WTC11 (cell line): ENCODE results near the gene KLK14.
A peak's percentile ranks its signal among the peaks of the same experiment; 100 is the strongest.

Experiments used
- ATF3 ChIP-seq: sonication (generic); formaldehyde crosslinking; conservative IDR thresholded peaks from 2 replicates; pipeline ENCODE4 v1.8.1; 2022; ENCODE audit warnings: mild to moderate bottlenecking, missing genetic modification reagents
- CREB1 ChIP-seq: sonication (generic); formaldehyde crosslinking; IDR thresholded peaks from 2 replicates; pipeline ENCODE4 v1.8.0; 2023; ENCODE audit warnings: mild to moderate bottlenecking, missing genetic modification reagents
- CTCF ChIP-seq: fragments of 200-600 bp; IDR thresholded peaks from 2 replicates; pipeline ENCODE4 v1.8.0; 2022; ENCODE audit warnings: antibody characterized with exemption
- E2F5 ChIP-seq: sonication (generic); formaldehyde crosslinking; IDR thresholded peaks from 2 replicates; pipeline ENCODE4 v1.8.1; 2022; ENCODE audit warnings: mild to moderate bottlenecking, moderate library complexity, missing genetic modification reagents
- JUN ChIP-seq: sonication (generic); formaldehyde crosslinking; IDR thresholded peaks from 2 replicates; pipeline ENCODE4 v1.8.0; 2023; ENCODE audit warnings: mild to moderate bottlenecking, missing genetic modification reagents
- MAX ChIP-seq: sonication (generic); formaldehyde crosslinking; IDR thresholded peaks from 2 replicates; pipeline ENCODE4 v1.8.0; 2022; ENCODE audit warnings: mild to moderate bottlenecking, missing genetic modification reagents
- NFE2L1 ChIP-seq: sonication (generic); formaldehyde crosslinking; IDR thresholded peaks from 2 replicates; pipeline ENCODE4 v1.8.1; 2023; ENCODE audit warnings: missing genetic modification reagents
- NR3C1 ChIP-seq: sonication (generic); formaldehyde crosslinking; conservative IDR thresholded peaks from 2 replicates; pipeline ENCODE4 v1.8.1; 2023; ENCODE audit warnings: low read depth, mild to moderate bottlenecking, missing genetic modification reagents
- PRRX2 ChIP-seq: fragments of 250-450 bp; sonication (Bioruptor Pico); IDR thresholded peaks from 2 replicates; pipeline ENCODE4 v1.8.0; 2021; ENCODE audit warnings: mild to moderate bottlenecking
- SP1 ChIP-seq: sonication (generic); formaldehyde crosslinking; conservative IDR thresholded peaks from 2 replicates; pipeline ENCODE4 v1.8.1; 2022; ENCODE audit warnings: missing genetic modification reagents
- TP53 ChIP-seq: sonication (generic); formaldehyde crosslinking; IDR thresholded peaks from 2 replicates; pipeline ENCODE4 v1.8.1; 2023; ENCODE audit warnings: mild to moderate bottlenecking, missing genetic modification reagents
- USF2 ChIP-seq: sonication (generic); formaldehyde crosslinking; IDR thresholded peaks from 2 replicates; pipeline ENCODE4 v1.8.1; 2023; ENCODE audit warnings: mild to moderate bottlenecking, missing genetic modification reagents, moderate library complexity

- no peak for TF ChIP-seq CTCF
- no peak for TF ChIP-seq ATF3 (CRISPR knock-in tag)
- TF ChIP-seq USF2 (CRISPR knock-in tag) = no peak
- no peak for TF ChIP-seq PRRX2
- TF ChIP-seq TP53 (CRISPR knock-in tag) = no peak
- peak; percentile 85 for TF ChIP-seq SP1 (CRISPR knock-in tag)
- TF ChIP-seq E2F5 (CRISPR knock-in tag) = no peak
- no peak for TF ChIP-seq JUN (CRISPR knock-in tag)
- TF ChIP-seq NFE2L1 (CRISPR knock-in tag) = no peak
- no peak for TF ChIP-seq CREB1
- peak; percentile 80 for TF ChIP-seq MAX
- no peak for TF ChIP-seq NR3C1 (CRISPR knock-in tag)
Observed at GRCh38 chr19:51108066-51108804, 25.5 kb upstream of the KLK14 start, which contains the start of gene CTU1.
